Activated T-cell treated with anti-CD3 and anti-CD28 coated beads, Interleukin-2, amount 50 U/mL, for 4 hours (primary cell): ENCODE data around the gene TAPBPL. TPM values are rescaled to one million over a fixed set of nuclear protein-coding genes. Genes with fewer than 3 reads are reported as not detected.

Source experiments
- ATAC-seq, 2 donors: fragments of 200-7000 bp; cut with Tn5 transposase; one replicate each; pipeline ENCODE4 v1.10.0; 2021
- DNase-seq: peaks from one replicate; pipeline ENCODE4 v3.0.0-alpha.2; 2020
- H3K27me3 Mint-ChIP-seq: one replicate; pipeline ENCODE4 v1.8.0; 2021; ENCODE audit warnings: low read depth, mixed read lengths
- H3K36me3 Mint-ChIP-seq: one replicate; pipeline ENCODE4 v1.8.0; 2022; ENCODE audit warnings: mixed read lengths; ENCODE audit not compliant: insufficient read depth
- H3K4me1 Mint-ChIP-seq: one replicate; pipeline ENCODE4 v1.8.0; 2021; ENCODE audit warnings: low read depth, mixed read lengths
- H3K4me3 Mint-ChIP-seq: one replicate; pipeline ENCODE4 v1.8.0; 2021; ENCODE audit warnings: mild to moderate bottlenecking, moderate library complexity, mixed read lengths
- H3K9me3 Mint-ChIP-seq: one replicate; pipeline ENCODE4 v1.8.0; 2021; ENCODE audit warnings: mixed read lengths
- total RNA-seq, 3 donors: library from RNA; stranded (reverse); gene quantifications; one replicate each; pipeline ENCODE4 v1.2.1, GENCODE V29; 2021

TAPBPL gene
- total RNA-seq, 3 donors from 2014 or later = 24.4 to 36.6 (median 30.0) TPM

DNA sequence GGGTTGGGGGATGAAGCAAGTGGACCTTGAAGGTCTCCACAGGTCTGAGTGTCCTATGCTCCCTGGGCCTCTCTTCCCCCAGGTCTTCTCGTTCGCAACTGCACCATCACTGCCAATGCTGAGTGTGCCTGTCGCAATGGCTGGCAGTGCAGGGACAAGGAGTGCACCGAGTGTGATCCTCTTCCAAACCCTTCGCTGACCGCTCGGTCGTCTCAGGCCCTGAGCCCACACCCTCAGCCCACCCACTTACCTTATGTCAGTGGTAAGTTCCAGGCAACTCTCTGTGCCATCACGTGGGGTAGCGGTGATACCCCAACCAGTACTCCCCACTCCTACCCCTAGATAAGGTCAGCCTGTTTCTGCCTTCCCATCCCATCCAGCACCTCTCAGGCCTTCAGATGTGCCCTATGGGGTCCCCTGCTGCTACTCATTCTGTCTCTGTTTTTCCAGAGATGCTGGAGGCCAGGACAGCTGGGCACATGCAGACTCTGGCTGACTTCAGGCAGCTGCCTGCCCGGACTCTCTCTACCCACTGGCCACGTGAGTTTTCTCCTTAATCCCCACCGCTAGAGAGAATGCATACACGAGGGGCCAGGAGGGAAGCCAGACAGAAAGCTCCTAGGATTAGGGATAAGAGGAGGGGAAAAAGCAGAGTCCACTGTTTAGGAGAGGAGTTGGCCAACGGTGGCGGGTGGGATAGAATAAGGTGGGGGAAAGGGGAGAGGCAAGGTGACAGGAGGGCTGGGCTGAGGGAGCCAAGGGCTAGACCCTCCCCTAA, 1.6 kb upstream of the TAPBPL start:
- Mint-ChIP-seq H3K4me1 (peaks cover 77% of the 10 kb centered on the region), H3K36me3 (peaks cover 14% of the 10 kb centered on the region), H3K4me3 (peak overlapping the region; percentile 100), H3K9me3 (no peaks in the 10 kb centered on the region), H3K27me3 (no peaks in the 10 kb centered on the region)
- ATAC-seq = no peak
- no peak for DNase-seq

DNA sequence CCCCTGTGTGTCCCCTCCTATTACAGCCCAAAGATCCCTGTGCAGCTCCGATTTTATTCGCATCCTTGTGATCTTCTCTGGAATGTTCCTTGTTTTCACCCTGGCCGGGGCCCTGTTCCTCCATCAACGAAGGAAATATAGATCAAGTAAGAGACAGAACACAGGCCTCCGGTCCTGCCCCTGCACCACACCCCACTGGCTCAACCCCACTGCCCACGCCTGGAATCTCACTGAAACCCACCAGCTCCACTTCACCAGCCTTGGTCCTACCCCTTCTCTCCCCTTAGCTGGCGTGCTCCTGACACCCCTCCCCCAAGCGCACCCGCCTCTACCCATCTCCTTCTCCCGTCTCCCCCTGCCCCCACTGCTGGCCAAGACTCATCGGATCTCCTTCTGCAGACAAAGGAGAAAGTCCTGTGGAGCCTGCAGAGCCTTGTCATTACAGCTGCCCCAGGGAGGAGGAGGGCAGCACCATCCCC, 934 bp upstream of the TAPBPL start:
- H3K36me3 Mint-ChIP-seq = peaks cover 17% of the 10 kb centered on the region

DNA sequence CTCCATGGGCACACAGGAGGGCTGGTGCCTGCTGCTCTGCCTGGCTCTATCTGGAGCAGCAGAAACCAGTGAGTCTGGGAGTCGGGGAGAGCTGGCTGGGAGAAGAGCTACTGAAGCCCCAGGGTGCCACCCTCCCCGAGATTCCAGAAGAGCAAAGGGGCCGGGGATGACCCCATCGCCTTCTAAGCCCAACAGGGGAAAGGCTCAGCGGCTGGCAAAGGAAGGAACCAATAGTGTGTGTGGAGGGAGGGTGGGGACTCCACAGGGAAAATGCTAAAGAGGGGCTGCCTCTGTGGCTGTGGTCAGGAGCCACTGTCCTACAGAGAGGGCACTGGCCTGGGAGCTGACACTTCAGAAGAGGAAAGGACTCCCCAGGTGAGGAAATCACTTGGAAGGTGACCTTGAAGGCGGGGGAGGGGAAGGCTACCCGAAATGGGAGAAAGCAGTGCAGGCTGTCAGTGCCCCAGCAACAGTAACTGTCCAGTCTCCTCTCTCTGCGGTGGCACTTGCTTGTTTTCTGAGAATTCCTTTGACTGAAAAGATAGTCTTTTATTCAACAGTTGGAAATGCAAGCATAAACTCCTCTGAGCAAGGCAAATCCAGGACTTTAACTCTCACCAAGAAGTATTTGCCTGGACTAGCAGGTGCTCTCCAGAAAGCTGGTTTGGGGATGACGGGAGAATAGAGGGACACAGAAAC, 552 bp downstream of the TAPBPL start:
- DNase-seq = no peak
- peaks cover 71% of the 10 kb centered on the region for H3K4me1 Mint-ChIP-seq
- H3K9me3 Mint-ChIP-seq = no peaks in the 10 kb centered on the region
- peak overlapping the region; percentile 100 for H3K4me3 Mint-ChIP-seq
- ATAC-seq = peak; percentile 3 to 11
- no peaks in the 10 kb centered on the region for H3K27me3 Mint-ChIP-seq
- peaks cover 25% of the 10 kb centered on the region for H3K36me3 Mint-ChIP-seq

More for the DNA sequence above, 934 bp upstream of the TAPBPL start:
- Mint-ChIP-seq H3K27me3 (no peaks in the 10 kb centered on the region), H3K4me1 (peaks cover 75% of the 10 kb centered on the region), H3K9me3 (no peaks in the 10 kb centered on the region), H3K4me3 (peak overlapping the region; percentile 100)
- DNase-seq = no peak
- ATAC-seq = peak in 1 of 2 donors; percentile 1

DNA sequence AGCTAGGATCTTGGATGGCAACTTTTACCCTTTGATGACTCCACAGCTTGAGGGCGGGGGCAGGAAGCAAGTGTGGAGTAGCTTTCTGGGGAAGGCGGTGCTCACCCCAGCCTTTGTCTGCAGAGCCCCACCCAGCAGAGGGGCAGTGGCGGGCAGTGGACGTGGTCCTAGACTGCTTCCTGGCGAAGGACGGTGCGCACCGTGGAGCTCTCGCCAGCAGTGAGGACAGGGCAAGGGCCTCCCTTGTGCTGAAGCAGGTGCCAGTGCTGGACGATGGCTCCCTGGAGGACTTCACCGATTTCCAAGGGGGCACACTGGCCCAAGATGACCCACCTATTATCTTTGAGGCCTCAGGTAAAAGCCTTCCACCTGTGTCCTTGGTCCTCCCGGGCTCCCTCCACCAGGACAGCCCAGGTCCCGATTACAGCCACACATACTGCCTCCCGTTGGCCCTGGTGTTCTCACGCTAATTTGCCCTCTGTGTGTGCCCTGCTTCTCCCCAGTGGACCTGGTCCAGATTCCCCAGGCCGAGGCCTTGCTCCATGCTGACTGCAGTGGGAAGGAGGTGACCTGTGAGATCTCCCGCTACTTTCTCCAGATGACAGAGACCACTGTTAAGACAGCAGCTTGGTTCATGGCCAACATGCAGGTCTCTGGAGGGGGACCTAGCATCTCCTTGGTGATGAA, 1.2 kb downstream of the TAPBPL start:
- DNase-seq (no peak), ATAC-seq (peak in 1 of 2 donors; percentile 8)
- H3K4me1 Mint-ChIP-seq = peaks cover 67% of the 10 kb centered on the region
- no peaks in the 10 kb centered on the region for H3K27me3 Mint-ChIP-seq
- H3K36me3 Mint-ChIP-seq = peaks cover 28% of the 10 kb centered on the region
- H3K9me3 Mint-ChIP-seq = no peaks in the 10 kb centered on the region
- peak overlapping the region; percentile 100 for H3K4me3 Mint-ChIP-seq

DNA sequence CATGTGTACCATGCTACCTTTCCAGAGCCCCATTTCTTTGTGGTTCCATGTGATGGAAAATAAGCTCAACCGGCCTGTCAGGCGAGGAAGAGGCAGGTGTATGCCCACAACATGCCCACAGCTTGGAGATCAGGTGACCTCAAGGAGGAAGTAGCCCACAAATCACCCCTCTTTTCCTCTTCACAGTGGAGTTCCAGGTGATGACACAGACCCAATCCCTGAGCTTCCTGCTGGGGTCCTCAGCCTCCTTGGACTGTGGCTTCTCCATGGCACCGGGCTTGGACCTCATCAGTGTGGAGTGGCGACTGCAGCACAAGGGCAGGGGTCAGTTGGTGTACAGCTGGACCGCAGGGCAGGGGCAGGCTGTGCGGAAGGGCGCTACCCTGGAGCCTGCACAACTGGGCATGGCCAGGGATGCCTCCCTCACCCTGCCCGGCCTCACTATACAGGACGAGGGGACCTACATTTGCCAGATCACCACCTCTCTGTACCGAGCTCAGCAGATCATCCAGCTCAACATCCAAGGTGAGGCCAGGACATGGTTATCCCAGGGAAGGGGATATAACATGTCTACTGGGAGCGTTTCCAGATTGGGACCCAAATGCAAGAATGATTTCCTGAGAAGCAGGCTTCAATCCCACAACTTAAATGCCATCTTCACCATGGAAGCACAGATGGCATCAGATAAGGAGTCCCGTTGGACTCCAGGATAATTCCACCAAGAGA, 5.5 kb downstream of the TAPBPL start:
- DNase-seq (no peak), ATAC-seq (no peak)
- Mint-ChIP-seq H3K27me3 (no peaks in the 10 kb centered on the region), H3K4me3 (no peak overlapping the region), H3K36me3 (peaks cover 54% of the 10 kb centered on the region), H3K4me1 (peaks cover 78% of the 10 kb centered on the region), H3K9me3 (no peaks in the 10 kb centered on the region)

DNA sequence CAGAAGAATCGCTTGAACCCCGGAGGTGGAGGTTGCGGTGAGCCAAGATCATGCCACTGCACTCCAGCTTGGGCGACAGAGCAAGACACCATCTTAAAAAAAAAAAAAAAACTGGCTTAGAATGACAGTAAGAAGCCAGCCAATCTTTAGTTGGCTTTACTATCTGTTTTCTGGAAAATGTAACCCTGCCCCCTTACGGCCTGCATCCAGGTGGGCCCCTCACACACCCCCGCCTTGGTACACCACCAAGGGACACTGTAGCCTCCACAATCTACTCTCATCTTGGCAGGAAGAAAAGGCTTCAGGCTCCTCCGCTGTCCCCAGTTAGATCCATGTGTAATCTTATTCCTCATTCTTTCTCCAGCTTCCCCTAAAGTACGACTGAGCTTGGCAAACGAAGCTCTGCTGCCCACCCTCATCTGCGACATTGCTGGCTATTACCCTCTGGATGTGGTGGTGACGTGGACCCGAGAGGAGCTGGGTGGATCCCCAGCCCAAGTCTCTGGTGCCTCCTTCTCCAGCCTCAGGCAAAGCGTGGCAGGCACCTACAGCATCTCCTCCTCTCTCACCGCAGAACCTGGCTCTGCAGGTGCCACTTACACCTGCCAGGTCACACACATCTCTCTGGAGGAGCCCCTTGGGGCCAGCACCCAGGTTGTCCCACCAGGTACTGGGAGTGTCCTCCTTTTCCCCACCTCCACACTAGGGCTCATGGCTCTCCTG, 6.6 kb downstream of the TAPBPL start:
- no peaks in the 10 kb centered on the region for H3K9me3 Mint-ChIP-seq
- ATAC-seq (no peak), DNase-seq (no peak)
- H3K36me3 Mint-ChIP-seq = peaks cover 58% of the 10 kb centered on the region
- peaks cover 81% of the 10 kb centered on the region for H3K4me1 Mint-ChIP-seq
- H3K4me3 Mint-ChIP-seq = no peak overlapping the region
- H3K27me3 Mint-ChIP-seq = no peaks in the 10 kb centered on the region

DNA sequence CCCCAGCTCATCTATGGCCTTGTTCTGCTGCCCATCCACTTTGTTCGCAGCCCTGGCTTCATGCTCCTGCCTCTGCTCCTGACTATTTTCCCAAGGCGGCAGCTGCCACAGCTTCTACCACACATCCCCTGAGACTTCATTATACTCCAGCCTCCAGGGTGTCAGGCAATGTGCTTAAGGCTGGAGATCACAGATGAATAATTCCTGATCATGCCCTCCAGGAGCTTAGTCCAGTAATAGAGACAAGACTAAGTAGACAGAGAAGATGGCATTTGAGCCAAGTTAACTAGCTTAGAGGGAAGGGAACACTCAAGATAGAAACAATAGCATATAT, 7.1 kb downstream of the TAPBPL start:
- Mint-ChIP-seq H3K36me3 (peaks cover 60% of the 10 kb centered on the region), H3K9me3 (no peaks in the 10 kb centered on the region), H3K4me1 (peaks cover 82% of the 10 kb centered on the region), H3K27me3 (no peaks in the 10 kb centered on the region), H3K4me3 (no peak overlapping the region)
- DNase-seq = no peak
- no peak for ATAC-seq

DNA sequence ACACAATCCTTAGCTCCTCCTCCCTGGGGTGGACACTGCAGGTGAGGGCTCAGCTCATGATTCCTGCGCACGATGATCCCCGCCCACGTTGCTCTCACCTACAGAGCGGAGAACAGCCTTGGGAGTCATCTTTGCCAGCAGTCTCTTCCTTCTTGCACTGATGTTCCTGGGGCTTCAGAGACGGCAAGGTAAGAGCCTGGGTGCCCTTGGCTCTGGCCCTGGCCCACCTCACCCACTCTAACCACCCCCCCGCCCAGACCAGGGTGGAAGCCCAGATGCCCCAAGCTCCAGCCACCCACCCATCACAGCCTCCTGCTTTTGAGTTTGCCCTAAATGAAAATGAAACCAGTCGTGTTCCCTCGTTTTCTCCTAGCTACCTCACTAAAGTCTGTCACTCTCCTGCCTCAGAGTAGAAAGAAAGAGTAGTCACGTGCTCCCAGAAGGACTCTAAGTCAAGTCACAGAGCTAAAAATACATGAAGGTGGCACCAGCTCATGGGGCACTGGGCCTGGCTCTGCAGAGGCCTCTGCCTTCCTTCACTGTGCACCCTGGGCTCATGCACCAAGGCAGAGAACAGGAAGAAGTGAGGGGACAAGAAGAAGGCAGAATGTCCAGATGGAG, 9.0 kb downstream of the TAPBPL start:
- H3K4me3 Mint-ChIP-seq = peak overlapping the region; percentile 77
- H3K36me3 Mint-ChIP-seq = peaks cover 69% of the 10 kb centered on the region
- H3K27me3 Mint-ChIP-seq = no peaks in the 10 kb centered on the region
- H3K9me3 Mint-ChIP-seq = no peaks in the 10 kb centered on the region
- DNase-seq (peak; percentile 36), ATAC-seq (peak; percentile 34 to 41)
- H3K4me1 Mint-ChIP-seq = peaks cover 85% of the 10 kb centered on the region

DNA sequence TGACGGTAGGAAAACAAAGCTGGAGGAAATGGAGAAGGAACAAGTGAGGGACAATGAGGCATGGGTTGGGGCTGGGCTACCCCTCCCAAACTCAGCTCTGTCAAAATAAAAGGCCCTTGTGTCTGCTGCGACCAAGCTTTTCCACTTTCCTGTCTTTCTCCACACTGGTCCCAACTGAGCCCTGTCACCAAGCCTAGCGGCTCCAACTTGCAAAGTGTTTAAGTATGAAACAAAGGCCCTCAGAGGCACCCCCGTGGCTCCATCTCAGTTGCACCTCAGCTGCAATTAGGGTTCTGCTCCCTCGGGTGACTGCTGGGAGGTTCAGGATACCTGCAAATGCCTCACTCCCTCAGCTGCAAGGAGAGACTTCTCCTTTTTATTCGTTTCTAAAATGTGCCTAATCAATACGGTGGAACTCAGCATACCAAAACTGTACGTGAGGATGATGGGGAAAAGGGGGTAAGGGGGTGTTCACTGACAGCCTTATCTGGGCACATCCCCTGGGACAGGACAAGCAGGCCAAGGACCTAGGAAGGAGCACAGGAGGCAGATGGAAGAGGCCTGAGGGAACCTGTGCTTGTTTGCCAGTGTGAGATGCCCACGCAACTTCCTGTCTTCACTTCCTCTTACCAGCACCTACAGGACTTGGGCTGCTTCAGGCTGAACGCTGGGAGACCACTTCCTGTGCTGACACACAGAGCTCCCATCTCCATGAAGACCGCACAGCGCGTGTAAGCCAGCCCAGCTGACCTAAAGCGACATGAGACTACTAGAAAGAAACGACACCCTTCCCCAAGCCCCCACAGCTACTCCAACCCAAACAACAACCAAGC, 9.8 kb downstream of the TAPBPL start:
- Mint-ChIP-seq H3K36me3 (peaks cover 69% of the 10 kb centered on the region), H3K4me1 (peaks cover 88% of the 10 kb centered on the region), H3K4me3 (peak overlapping the region; percentile 77), H3K27me3 (no peaks in the 10 kb centered on the region), H3K9me3 (no peaks in the 10 kb centered on the region)
- ATAC-seq (peak; percentile 83), DNase-seq (peak; percentile 67)

DNA sequence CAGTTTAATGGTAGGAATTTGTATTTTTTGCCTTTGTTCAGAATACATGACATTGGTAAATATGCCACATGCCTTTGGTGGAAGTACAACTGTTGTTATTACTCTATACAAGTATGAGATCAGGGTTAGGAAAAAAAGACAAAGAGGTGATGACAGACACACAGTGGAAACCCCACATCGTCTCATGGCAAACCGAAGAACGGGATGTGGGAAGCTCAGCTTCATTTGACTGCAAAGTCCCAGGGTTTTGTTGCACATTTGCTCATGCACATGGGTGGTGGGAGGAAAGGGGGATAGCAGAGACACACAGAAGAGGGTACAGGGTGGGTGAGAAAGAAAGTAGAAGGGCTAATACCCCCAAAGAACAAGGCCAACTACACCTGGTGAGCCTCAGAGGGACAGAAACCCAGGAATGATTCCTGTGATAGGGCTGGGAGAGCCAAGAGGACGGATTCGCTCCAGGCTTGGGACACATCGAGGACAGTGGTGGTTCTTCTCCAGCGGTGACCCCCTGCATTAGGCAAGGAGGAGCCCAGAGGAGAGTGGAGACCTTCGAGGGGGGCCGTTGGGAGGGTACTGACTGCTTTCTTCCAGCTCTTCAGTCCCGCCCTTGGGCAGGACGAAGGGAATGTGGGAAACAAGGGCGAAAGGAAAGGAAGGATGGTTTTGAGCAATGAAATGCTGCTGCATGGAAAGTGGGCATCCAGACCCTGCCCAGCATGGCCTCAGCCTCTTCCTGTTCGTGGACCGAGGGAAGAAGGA, 10.6 kb downstream of the TAPBPL start:
- Mint-ChIP-seq H3K27me3 (no peaks in the 10 kb centered on the region), H3K4me3 (peak overlapping the region; percentile 77), H3K4me1 (peaks cover 89% of the 10 kb centered on the region), H3K9me3 (no peaks in the 10 kb centered on the region), H3K36me3 (peaks cover 70% of the 10 kb centered on the region)
- peak; percentile 44 to 49 for ATAC-seq
- no peak for DNase-seq

DNA sequence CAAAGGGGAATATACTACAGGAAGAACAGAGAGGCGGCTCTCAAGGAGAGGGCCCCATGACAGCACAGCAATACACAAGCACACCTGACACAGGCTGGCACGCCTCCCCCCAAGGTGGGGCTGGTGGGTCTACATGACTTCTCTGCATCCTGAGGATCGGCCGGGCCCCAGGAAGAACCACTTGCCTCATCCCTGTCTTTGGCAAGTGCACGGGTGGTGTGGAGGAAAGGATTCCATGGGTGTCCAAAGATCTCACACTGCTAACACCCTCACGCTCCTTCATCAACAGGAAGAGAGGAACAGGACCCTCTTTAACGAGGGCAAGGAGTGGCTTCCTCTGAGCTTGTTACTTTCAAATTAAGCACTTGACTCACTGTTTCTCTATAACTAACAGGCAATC, 11.4 kb downstream of the TAPBPL start:
- no peak for DNase-seq
- H3K36me3 Mint-ChIP-seq = peaks cover 71% of the 10 kb centered on the region
- peaks cover 95% of the 10 kb centered on the region for H3K4me1 Mint-ChIP-seq
- peak overlapping the region; percentile 77 for H3K4me3 Mint-ChIP-seq
- H3K9me3 Mint-ChIP-seq = no peaks in the 10 kb centered on the region
- H3K27me3 Mint-ChIP-seq = no peaks in the 10 kb centered on the region
- peak in 1 of 2 donors; percentile 8 for ATAC-seq

DNA sequence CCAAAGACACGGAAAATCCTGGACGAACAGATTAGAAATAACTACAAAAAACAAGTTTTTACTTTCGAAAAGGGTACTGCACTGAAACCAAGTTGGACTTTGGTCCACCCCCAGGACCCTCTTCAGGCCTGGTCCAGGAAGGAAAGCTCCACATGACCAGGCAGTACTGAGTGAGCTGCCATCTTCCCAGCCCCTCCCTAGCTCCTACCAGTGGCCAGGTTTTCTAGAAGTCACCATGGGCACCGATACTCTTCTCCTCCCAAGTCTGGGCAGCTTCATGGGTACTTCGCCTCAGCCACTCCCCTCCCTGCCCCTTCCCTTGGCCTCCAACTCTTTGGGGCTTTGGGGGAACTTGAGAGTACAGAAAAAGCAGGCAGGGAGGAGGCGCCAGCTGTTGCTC, 12.0 kb downstream of the TAPBPL start:
- ATAC-seq (no peak), DNase-seq (no peak)
- Mint-ChIP-seq H3K27me3 (no peaks in the 10 kb centered on the region), H3K9me3 (no peaks in the 10 kb centered on the region), H3K4me3 (peak overlapping the region; percentile 77), H3K36me3 (peaks cover 70% of the 10 kb centered on the region), H3K4me1 (peaks cover 95% of the 10 kb centered on the region)
